ENCODE results near the gene OBSCN.

DNA sequence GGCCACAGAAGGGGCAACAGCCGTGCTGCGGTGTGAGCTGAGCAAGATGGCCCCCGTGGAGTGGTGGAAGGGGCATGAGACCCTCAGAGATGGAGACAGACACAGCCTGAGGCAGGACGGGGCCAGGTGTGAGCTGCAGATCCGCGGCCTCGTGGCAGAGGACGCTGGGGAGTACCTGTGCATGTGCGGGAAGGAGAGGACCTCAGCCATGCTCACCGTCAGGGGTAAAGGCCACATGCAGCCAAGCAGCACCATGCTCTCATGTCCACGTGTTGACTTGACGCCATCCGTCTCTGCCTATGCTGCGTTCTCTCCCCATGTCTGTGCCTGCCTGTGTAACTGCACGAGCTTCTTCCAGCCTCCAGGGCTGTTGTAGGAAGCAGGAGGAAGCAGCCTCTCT is 85.5 kb downstream of the OBSCN start:
- TF ChIP-seq POLR2A (IDR thresholded peaks at IDR 0.05): no peak
- TF ChIP-seq, protein P1, sequence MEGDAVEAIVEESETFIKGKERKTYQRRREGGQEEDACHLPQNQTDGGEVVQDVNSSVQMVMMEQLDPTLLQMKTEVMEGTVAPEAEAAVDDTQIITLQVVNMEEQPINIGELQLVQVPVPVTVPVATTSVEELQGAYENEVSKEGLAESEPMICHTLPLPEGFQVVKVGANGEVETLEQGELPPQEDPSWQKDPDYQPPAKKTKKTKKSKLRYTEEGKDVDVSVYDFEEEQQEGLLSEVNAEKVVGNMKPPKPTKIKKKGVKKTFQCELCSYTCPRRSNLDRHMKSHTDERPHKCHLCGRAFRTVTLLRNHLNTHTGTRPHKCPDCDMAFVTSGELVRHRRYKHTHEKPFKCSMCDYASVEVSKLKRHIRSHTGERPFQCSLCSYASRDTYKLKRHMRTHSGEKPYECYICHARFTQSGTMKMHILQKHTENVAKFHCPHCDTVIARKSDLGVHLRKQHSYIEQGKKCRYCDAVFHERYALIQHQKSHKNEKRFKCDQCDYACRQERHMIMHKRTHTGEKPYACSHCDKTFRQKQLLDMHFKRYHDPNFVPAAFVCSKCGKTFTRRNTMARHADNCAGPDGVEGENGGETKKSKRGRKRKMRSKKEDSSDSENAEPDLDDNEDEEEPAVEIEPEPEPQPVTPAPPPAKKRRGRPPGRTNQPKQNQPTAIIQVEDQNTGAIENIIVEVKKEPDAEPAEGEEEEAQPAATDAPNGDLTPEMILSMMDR (IDR thresholded peaks at IDR 0.05): no peak

All from adrenal gland (tissue), 5 donors.